Chondrocyte (in vitro differentiated cells): ENCODE data around the gene COG5. TPM values are rescaled to one million over a fixed set of nuclear protein-coding genes. Genes with fewer than 3 reads are reported as not detected.

Experiments
- DNase-seq: peaks from one replicate; pipeline ENCODE4 v3.0.0; 2021; ENCODE audit warnings: mixed read lengths, low spot score
- H3K27ac Mint-ChIP-seq: one replicate; pipeline ENCODE4 v1.8.0; 2021; ENCODE audit warnings: mild to moderate bottlenecking, moderate library complexity, mixed read lengths; ENCODE audit not compliant: unreplicated experiment
- H3K27me3 Mint-ChIP-seq: 2 replicates; pipeline ENCODE4 v1.8.0; 2021; ENCODE audit warnings: low read depth, mixed read lengths
- H3K36me3 Mint-ChIP-seq: 2 replicates; pipeline ENCODE4 v1.8.0; 2021; ENCODE audit warnings: low read depth, mixed read lengths
- H3K4me1 Mint-ChIP-seq: 2 replicates; pipeline ENCODE4 v1.8.0; 2021; ENCODE audit warnings: low read depth, mild to moderate bottlenecking, mixed read lengths
- H3K4me3 Mint-ChIP-seq: one replicate; pipeline ENCODE4 v1.8.0; 2021; ENCODE audit warnings: mild to moderate bottlenecking, moderate library complexity, mixed read lengths; ENCODE audit not compliant: unreplicated experiment
- H3K9me3 Mint-ChIP-seq: 2 replicates; pipeline ENCODE4 v1.8.0; 2021; ENCODE audit warnings: low read depth, mixed read lengths
- CTCF ChIP-seq: fragments of 200-600 bp; sonication (generic); IDR thresholded peaks from 2 replicates; pipeline ENCODE4 v1.5.0; 2021; ENCODE audit warnings: antibody characterized with exemption, mild to moderate bottlenecking, moderate library complexity
- total RNA-seq: library from RNA; stranded (reverse); gene quantifications from 3 replicates; pipeline ENCODE4 v1.2.1, GENCODE V29; 2021

Gene COG5
- total RNA-seq, 1 donor from 2014 or later: 52.8 TPM

GRCh38 chr7:107277331-107277730 lies 286.4 kb downstream of the COG5 start:
- TF ChIP-seq CTCF: no peak
- Mint-ChIP-seq H3K36me3 (peaks cover 4% of the 10 kb centered on the region), H3K4me3 (no peak overlapping the region), H3K27me3 (no peaks in the 10 kb centered on the region), H3K9me3 (no peaks in the 10 kb centered on the region), H3K4me1 (peaks cover 15% of the 10 kb centered on the region), H3K27ac (peak overlapping the region; percentile 41)
- DNase-seq: no peak

DNA sequence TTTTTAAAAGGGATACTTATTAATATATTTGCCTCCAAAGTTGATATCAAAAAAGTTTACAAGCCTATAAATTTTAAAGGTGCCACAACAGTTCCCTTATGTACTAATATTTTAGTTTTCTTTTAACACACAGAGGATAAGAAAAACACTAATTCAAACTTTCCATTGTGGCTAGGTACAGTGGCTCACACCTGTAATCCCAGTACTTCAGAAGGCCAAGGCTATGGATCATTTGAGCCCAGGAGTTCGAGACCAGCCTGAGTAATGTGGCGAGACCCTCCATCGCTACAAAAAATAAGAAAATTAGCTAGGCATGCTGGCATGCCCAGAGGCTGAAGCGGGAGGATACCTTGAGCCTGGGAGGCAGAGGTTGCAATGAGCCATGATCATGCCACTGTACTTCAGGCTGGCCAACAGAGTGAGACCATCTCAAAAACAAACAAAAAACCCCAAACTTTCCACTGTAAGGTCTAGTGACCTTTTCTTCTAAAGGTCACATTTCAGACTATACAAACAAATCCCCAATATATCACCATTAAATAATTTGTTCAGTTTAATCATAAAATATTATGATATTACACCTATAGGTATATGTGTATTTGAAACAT lies 287.4 kb downstream of the COG5 start:
- Mint-ChIP-seq H3K4me1 (peaks cover 15% of the 10 kb centered on the region), H3K27ac (no peak overlapping the region), H3K27me3 (no peaks in the 10 kb centered on the region), H3K9me3 (no peaks in the 10 kb centered on the region), H3K4me3 (no peak overlapping the region), H3K36me3 (peaks cover 4% of the 10 kb centered on the region)
- no peak for DNase-seq
- no peak for TF ChIP-seq CTCF

DNA sequence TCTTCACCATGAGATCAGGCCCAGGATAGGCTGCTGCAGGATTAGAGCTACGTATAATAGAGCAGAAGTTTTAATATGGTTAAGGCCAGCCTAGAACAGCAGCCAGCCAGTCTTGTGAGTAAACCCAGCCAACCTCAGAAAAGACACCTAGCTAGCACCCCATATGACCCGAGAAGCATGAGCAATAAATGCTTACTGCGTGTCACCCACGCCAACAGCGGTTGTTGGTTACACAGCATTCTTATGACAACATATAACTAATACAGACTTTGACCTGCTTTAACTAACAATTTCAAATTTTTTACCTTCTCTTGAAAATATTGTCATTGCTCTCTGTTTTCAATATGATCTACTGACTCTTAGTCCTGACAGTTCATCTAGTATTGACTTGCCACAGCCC lies 289.2 kb downstream of the COG5 start:
- H3K27ac Mint-ChIP-seq: no peak overlapping the region
- peaks cover 15% of the 10 kb centered on the region for H3K4me1 Mint-ChIP-seq
- no peak for TF ChIP-seq CTCF
- H3K36me3 Mint-ChIP-seq: peaks cover 7% of the 10 kb centered on the region
- H3K4me3 Mint-ChIP-seq: no peak overlapping the region
- no peaks in the 10 kb centered on the region for H3K27me3 Mint-ChIP-seq
- no peak for DNase-seq
- no peaks in the 10 kb centered on the region for H3K9me3 Mint-ChIP-seq

DNA sequence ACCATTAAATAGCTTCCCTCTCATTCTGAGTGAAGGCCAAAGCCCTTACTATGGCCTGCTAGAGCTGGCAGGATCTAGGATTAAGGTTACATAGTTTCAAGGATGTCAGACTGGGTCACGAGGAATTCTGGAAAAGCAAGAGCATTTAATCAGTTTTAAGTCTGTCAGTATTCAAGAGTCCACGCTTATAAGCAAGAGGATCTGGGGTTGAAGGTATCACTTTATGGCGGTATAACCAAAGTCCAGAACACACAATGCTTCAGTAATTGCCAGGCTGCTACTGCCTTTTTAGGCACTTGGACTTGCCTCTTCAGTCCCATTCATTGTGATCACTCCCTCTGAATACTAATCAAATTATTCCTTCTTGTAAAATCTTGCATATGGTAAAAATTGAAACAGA lies 293.9 kb downstream of the COG5 start:
- Mint-ChIP-seq H3K27ac (no peak overlapping the region), H3K9me3 (no peaks in the 10 kb centered on the region), H3K36me3 (peaks cover 7% of the 10 kb centered on the region), H3K27me3 (no peaks in the 10 kb centered on the region), H3K4me3 (no peak overlapping the region), H3K4me1 (no peaks in the 10 kb centered on the region)
- no peak for TF ChIP-seq CTCF
- DNase-seq: no peak

DNA sequence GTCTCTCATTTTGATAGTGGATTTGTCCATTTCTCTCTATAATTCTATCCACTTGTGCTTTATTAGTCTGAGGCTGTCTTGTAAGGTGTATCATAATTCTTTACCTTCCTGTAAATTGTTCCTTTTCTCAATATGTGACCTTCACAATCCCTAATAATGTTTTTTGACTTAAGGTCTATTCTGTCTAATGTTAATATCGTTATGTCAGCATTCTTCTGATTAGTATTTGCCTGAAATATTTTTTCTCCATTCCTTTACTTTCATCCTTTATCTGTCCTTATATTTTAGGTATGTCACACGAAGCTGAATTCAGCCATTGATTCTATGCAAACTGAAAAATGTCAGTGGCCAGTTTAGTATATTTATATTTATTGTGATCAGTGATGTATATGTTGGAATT lies 295.1 kb downstream of the COG5 start:
- no peak for TF ChIP-seq CTCF
- Mint-ChIP-seq H3K27ac (no peak overlapping the region), H3K4me3 (no peak overlapping the region), H3K27me3 (no peaks in the 10 kb centered on the region), H3K9me3 (no peaks in the 10 kb centered on the region), H3K36me3 (peaks cover 7% of the 10 kb centered on the region), H3K4me1 (no peaks in the 10 kb centered on the region)
- DNase-seq: no peak
